Nephron (organoid): ENCODE data around the gene HCN4.

ENCODE experiments used
- H3K27ac Mint-ChIP-seq, 3 experiments: 2 replicates each; pipeline ENCODE4 v1.8.0; 2020; ENCODE audit warnings: mixed read lengths in 3 of 3, mild to moderate bottlenecking in 2 of 3, moderate library complexity in 1 of 3
- H3K27me3 Mint-ChIP-seq: 2 replicates; pipeline ENCODE4 v1.8.0; 2021; ENCODE audit warnings: low read depth, mild to moderate bottlenecking, moderate library complexity, mixed read lengths
- H3K36me3 Mint-ChIP-seq: 2 replicates; pipeline ENCODE4 v1.8.0; 2020; ENCODE audit warnings: low read depth, mixed read lengths
- H3K4me1 Mint-ChIP-seq: 2 replicates; pipeline ENCODE4 v1.8.0; 2020; ENCODE audit warnings: mixed read lengths
- H3K4me3 Mint-ChIP-seq, 3 experiments: 2 replicates each; pipeline ENCODE4 v1.8.0; 2020; ENCODE audit warnings: mild to moderate bottlenecking in 3 of 3, mixed read lengths in 3 of 3, moderate library complexity in 2 of 3
- H3K9me3 Mint-ChIP-seq: 2 replicates; pipeline ENCODE4 v1.8.0; 2020; ENCODE audit warnings: mixed read lengths
- CTCF ChIP-seq, 3 experiments: fragments of 200-600 bp; sonication (generic); IDR thresholded peaks; one replicate each; pipeline ENCODE4 v1.5.0; 2021; ENCODE audit warnings: antibody characterized with exemption in 3 of 3; ENCODE audit not compliant: unreplicated experiment in 3 of 3

HCN4 gene

GRCh38 chr15:73375755-73376305 is 7.1 kb upstream of the HCN4 start:
- no peak for TF ChIP-seq CTCF (IDR thresholded peaks at IDR 0.05; ENCODE audit: unreplicated experiment in 3 of 3)

GRCh38 chr15:73375012-73375411 is 6.3 kb upstream of the HCN4 start:
- no peak overlapping the region for H3K4me3 Mint-ChIP-seq
- peaks cover 5% of the 10 kb centered on the region for H3K9me3 Mint-ChIP-seq
- no peaks in the 10 kb centered on the region for H3K4me1 Mint-ChIP-seq
- no peaks in the 10 kb centered on the region for H3K36me3 Mint-ChIP-seq
- H3K27ac Mint-ChIP-seq: no peak overlapping the region
- no peak for TF ChIP-seq CTCF (IDR thresholded peaks at IDR 0.05; ENCODE audit: unreplicated experiment in 3 of 3)
- H3K27me3 Mint-ChIP-seq: peaks cover 91% of the 10 kb centered on the region

More at GRCh38 chr15:73375755-73376305, 7.1 kb upstream of the HCN4 start:
- Mint-ChIP-seq H3K36me3 (no peaks in the 10 kb centered on the region), H3K4me3 (no peak overlapping the region), H3K9me3 (peaks cover 5% of the 10 kb centered on the region), H3K27me3 (peaks cover 90% of the 10 kb centered on the region), H3K4me1 (no peaks in the 10 kb centered on the region), H3K27ac (no peak overlapping the region)

DNA sequence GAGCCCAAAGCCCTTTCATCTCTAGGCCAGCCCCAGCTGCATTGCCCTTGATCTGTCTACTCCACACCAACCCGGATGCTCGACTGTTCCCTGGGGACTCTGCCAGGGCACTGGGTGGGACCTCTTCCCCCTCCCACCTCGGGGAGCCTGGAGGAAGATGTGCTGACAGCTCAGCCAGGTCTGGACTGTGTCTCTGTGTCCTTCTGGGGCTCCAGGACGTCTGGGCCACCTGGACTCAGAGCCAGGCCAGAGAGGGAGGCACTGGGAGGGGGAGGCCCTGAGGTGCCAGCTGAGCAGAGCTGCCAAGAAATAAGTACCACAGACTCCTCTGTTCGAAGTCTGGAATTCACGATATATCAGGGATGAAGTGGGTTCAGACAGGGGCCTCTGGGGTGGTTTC is 5.8 kb upstream of the HCN4 start:
- Mint-ChIP-seq H3K27me3 (peaks cover 91% of the 10 kb centered on the region), H3K9me3 (peaks cover 5% of the 10 kb centered on the region), H3K27ac (no peak overlapping the region), H3K4me1 (no peaks in the 10 kb centered on the region), H3K36me3 (no peaks in the 10 kb centered on the region), H3K4me3 (no peak overlapping the region)
- TF ChIP-seq CTCF (IDR thresholded peaks at IDR 0.05; ENCODE audit: unreplicated experiment in 3 of 3): no peak

DNA sequence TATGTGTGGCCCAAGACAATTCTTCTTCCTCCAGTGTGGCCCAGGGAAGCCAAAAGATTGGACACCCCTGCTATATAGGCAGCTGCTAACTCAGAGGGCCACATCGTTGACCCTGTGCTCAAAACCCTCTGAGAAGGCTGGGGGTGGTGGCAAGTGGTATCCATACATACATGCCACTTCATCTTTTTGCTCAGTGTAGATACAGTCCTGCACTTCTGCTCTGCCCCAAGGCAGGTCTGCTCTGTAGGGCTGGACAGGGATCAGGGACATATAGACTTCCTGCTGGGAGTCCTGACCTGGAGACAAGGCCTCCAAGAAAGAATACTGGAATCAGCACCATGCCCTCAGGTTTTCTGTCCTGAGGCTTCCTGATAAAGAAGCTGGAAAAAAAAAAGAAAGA is 4.5 kb upstream of the HCN4 start:
- H3K9me3 Mint-ChIP-seq: peaks cover 5% of the 10 kb centered on the region
- no peaks in the 10 kb centered on the region for H3K36me3 Mint-ChIP-seq
- no peak overlapping the region for H3K27ac Mint-ChIP-seq
- H3K4me1 Mint-ChIP-seq: no peaks in the 10 kb centered on the region
- no peak for TF ChIP-seq CTCF (IDR thresholded peaks at IDR 0.05; ENCODE audit: unreplicated experiment in 3 of 3)
- no peak overlapping the region for H3K4me3 Mint-ChIP-seq
- peaks cover 94% of the 10 kb centered on the region for H3K27me3 Mint-ChIP-seq

- H3K4me1 Mint-ChIP-seq: no peaks in the 10 kb centered on the region
- H3K4me3 Mint-ChIP-seq: no peak overlapping the region
- no peak overlapping the region for H3K27ac Mint-ChIP-seq
- no peaks in the 10 kb centered on the region for H3K36me3 Mint-ChIP-seq
- TF ChIP-seq CTCF (IDR thresholded peaks at IDR 0.05; ENCODE audit: unreplicated experiment in 3 of 3): no peak
- peaks cover 3% of the 10 kb centered on the region for H3K9me3 Mint-ChIP-seq
- H3K27me3 Mint-ChIP-seq: peaks cover 89% of the 10 kb centered on the region
These were observed 3.1 kb upstream of the HCN4 start for GRCh38 chr15:73371812-73372211.

DNA sequence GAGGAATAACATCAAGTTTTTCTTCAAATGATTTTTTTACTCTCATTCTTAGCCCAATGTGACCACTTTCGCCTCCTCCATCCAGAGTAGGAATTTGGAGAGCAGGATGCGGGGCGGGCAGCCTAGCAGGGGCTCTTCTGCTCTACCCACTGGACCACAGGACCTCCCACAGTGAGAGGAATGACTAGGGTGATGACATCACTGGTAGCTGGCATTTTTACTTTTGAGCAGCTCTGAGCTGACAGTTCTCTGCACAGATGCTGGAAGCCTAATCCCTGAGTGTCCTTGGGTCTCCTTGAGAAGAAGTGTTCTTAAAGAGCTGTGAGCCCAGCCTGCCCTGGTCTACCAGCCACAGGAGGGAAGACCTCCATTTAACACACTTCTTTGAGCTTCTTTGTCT is 1.4 kb upstream of the HCN4 start:
- Mint-ChIP-seq H3K27me3 (peaks cover 89% of the 10 kb centered on the region), H3K27ac (no peak overlapping the region), H3K9me3 (no peaks in the 10 kb centered on the region), H3K4me3 (peak overlapping the region; percentile 56 to 63 (median 59)), H3K36me3 (no peaks in the 10 kb centered on the region), H3K4me1 (no peaks in the 10 kb centered on the region)
- no peak for TF ChIP-seq CTCF (IDR thresholded peaks at IDR 0.05; ENCODE audit: unreplicated experiment in 3 of 3)
